PC-3 (cell line): ENCODE measurements around the gene TP53I13. TPM values are rescaled to one million over a fixed set of nuclear protein-coding genes. Genes with fewer than 3 reads are reported as not detected.

Experiments used
- ATAC-seq: fragments of 200-7000 bp; cut with Tn5 transposase; 2 replicates; pipeline ENCODE4 v1.9.1; 2020; ENCODE audit warnings: mild to moderate bottlenecking, moderate library complexity
- BruUV-seq: library from RNA; stranded (reverse); fragments of 400-500 nt; replicated peaks from 2 replicates; lab custom pipeline; 2021; lab: Mats Ljungman, UMichigan
- CTCF ChIA-PET: fragments of 300-600 bp; sonication (Branson Sonifier 250); formaldehyde crosslinking; loops from one replicate; lab custom pipeline; 2022; ENCODE audit warnings: antibody characterized with exemption; lab: Charles Lee
- POLR2A ChIA-PET: fragments of 300-600 bp; sonication (Branson Sonifier 250); formaldehyde crosslinking; loops from one replicate; lab custom pipeline; 2022; ENCODE audit warnings: antibody characterized with exemption; ENCODE audit not compliant: unreplicated experiment; lab: Charles Lee
- DNase-seq: peaks from one replicate; pipeline ENCODE4 v3.0.0-alpha.2; 2015
- H2AFZ ChIP-seq: fragments of 300-600 bp; sonication (generic); 2 replicates; pipeline ENCODE4 v1.6.0; 2016; ENCODE audit warnings: antibody characterized with exemption, low read length
- H3F3A ChIP-seq: fragments of 300-600 bp; sonication (generic); one replicate; pipeline ENCODE4 v1.6.0; 2017; ENCODE audit warnings: antibody characterized with exemption, low read length, control low read depth, mild to moderate bottlenecking; ENCODE audit not compliant: unreplicated experiment
- H3K27ac ChIP-seq: fragments of 300-600 bp; sonication (generic); 2 replicates; pipeline ENCODE4 v1.5.1; 2016; ENCODE audit warnings: mild to moderate bottlenecking, low read length
- H3K27me3 ChIP-seq: fragments of 300-600 bp; sonication (generic); 2 replicates; pipeline ENCODE4 v1.6.1; 2016; ENCODE audit warnings: low read length, mixed read lengths
- H3K36me3 ChIP-seq: fragments of 300-600 bp; sonication (generic); 2 replicates; pipeline ENCODE4 v1.6.1; 2016; ENCODE audit warnings: low read depth, mixed run types, low read length, mixed read lengths
- H3K4me1 ChIP-seq: fragments of 300-600 bp; sonication (generic); 2 replicates; pipeline ENCODE4 v1.5.1; 2016; ENCODE audit warnings: low read length; ENCODE audit not compliant: insufficient read depth
- H3K4me2 ChIP-seq: fragments of 300-600 bp; sonication (generic); 2 replicates; pipeline ENCODE4 v1.6.0; 2016; ENCODE audit warnings: low read length
- H3K4me3 ChIP-seq: fragments of 300-600 bp; sonication (generic); 2 replicates; pipeline ENCODE4 v1.5.1; 2016; ENCODE audit warnings: mild to moderate bottlenecking, low read length, mixed read lengths
- H3K79me2 ChIP-seq: fragments of 300-600 bp; sonication (generic); 2 replicates; pipeline ENCODE4 v1.6.1; 2017; ENCODE audit warnings: low read length, mixed read lengths
- H3K9ac ChIP-seq: fragments of 300-600 bp; sonication (generic); 2 replicates; pipeline ENCODE4 v1.6.0; 2016; ENCODE audit warnings: mild to moderate bottlenecking, low read length
- H3K9me2 ChIP-seq: fragments of 300-600 bp; sonication (generic); replicated peaks from 2 replicates; pipeline ENCODE4 v1.6.1; 2016; ENCODE audit warnings: mixed run types, low read length, mixed read lengths
- H3K9me3 ChIP-seq: fragments of 300-600 bp; sonication (generic); 2 replicates; pipeline ENCODE4 v1.6.1; 2016; ENCODE audit warnings: low read length, mixed read lengths
- H4K20me1 ChIP-seq: fragments of 300-600 bp; sonication (generic); 2 replicates; pipeline ENCODE4 v1.6.1; 2016; ENCODE audit warnings: low read length, mixed read lengths
- CTCF ChIP-seq: fragments of 300-600 bp; sonication (generic); conservative IDR thresholded peaks from 2 replicates; pipeline ENCODE4 v1.5.1; 2017; ENCODE audit warnings: antibody characterized with exemption, low read depth, mild to moderate bottlenecking, low read length
- EZH2 ChIP-seq: fragments of 300-600 bp; sonication (generic); IDR thresholded peaks from one replicate; pipeline ENCODE4 v1.6.1; 2017; ENCODE audit warnings: antibody characterized with exemption, mild to moderate bottlenecking, low read length; ENCODE audit not compliant: unreplicated experiment
- EZH2phosphoT487 ChIP-seq: fragments of 300-600 bp; sonication (generic); IDR thresholded peaks from 2 replicates; pipeline ENCODE4 v1.6.1; 2018; ENCODE audit warnings: mild to moderate bottlenecking, antibody characterized with exemption, low read length, borderline replicate concordance
- intact Hi-C: fragments of 100-400 bp; cut with micrococcal nuclease; formaldehyde crosslinking; loops from 2 replicates; pipeline ENCODE4 v1.9.0; 2023
- total RNA-seq: library from RNA; depleted of rRNA; stranded (reverse); fragments of >200 nt; gene quantifications from 2 replicates; pipeline ENCODE4 v1.2.3, GENCODE V29; 2014

The TP53I13 gene
- total RNA-seq, 1 experiment from 2014 or later = 45.0 TPM

GRCh38 chr17:29576214-29577000, 7.9 kb downstream of the TP53I13 start:
- no peaks in the 10 kb centered on the region for H3K9me3 ChIP-seq
- CTCF ChIA-PET = interaction anchor here (0.7 kb wide), 1 partner anchor 41 kb away, joined by 4 read pairs; no protein-coding TSS in a partner anchor
- H3K4me2 ChIP-seq = no peak overlapping the region
- H3K27me3 ChIP-seq = no peaks in the 10 kb centered on the region
- TF ChIP-seq CTCF = no peak
- TF ChIP-seq EZH2 = no peak
- no peak for TF ChIP-seq EZH2phosphoT487
- no peak for DNase-seq
- no peak overlapping the region for H2AFZ ChIP-seq
- H3K36me3 ChIP-seq = no peaks in the 10 kb centered on the region
- H3F3A ChIP-seq = no peaks in the 10 kb centered on the region
- ATAC-seq = no peak
- no peaks in the 10 kb centered on the region for H3K79me2 ChIP-seq
- no peak overlapping the region for H3K4me3 ChIP-seq
- POLR2A ChIA-PET = no interaction called here
- intact Hi-C loops = no loop called here
- H4K20me1 ChIP-seq = no peaks in the 10 kb centered on the region
- no peaks in the 10 kb centered on the region for H3K9me2 ChIP-seq
- H3K9ac ChIP-seq = no peak overlapping the region
- H3K27ac ChIP-seq = no peak overlapping the region
- no TSS peak for BruUV-seq
- no peaks in the 10 kb centered on the region for H3K4me1 ChIP-seq

- no peak for ATAC-seq
- ChIA-PET CTCF (interaction anchor here (0.7 kb wide), 1 partner anchor 40 kb away, joined by 4 read pairs; no protein-coding TSS in a partner anchor), POLR2A (no interaction called here)
- H3K4me2 ChIP-seq = no peak overlapping the region
- no peaks in the 10 kb centered on the region for H3K4me1 ChIP-seq
- H3K27me3 ChIP-seq = no peaks in the 10 kb centered on the region
- no TSS peak for BruUV-seq
- H3K9me3 ChIP-seq = no peaks in the 10 kb centered on the region
- no peaks in the 10 kb centered on the region for H3F3A ChIP-seq
- H3K9me2 ChIP-seq = no peaks in the 10 kb centered on the region
- no peak overlapping the region for H2AFZ ChIP-seq
- no peaks in the 10 kb centered on the region for H4K20me1 ChIP-seq
- no peaks in the 10 kb centered on the region for H3K36me3 ChIP-seq
- no peak overlapping the region for H3K9ac ChIP-seq
- H3K79me2 ChIP-seq = no peaks in the 10 kb centered on the region
- TF ChIP-seq EZH2 (no peak), CTCF (no peak), EZH2phosphoT487 (no peak)
- DNase-seq = no peak
- no peak overlapping the region for H3K4me3 ChIP-seq
- intact Hi-C loops = no loop called here
- no peak overlapping the region for H3K27ac ChIP-seq
Observed at GRCh38 chr17:29577001-29577370, 8.5 kb downstream of the TP53I13 start.
